IPS DF 19.7 (cell line): ENCODE measurements around the gene EPB41.

Source experiments
- DNase-seq: peaks from one replicate; pipeline ENCODE4 v3.0.0-alpha.2; 2013; ENCODE audit warnings: low read depth, low spot score

EPB41 gene

GRCh38 chr1:28890836-28891235, 23.5 kb upstream of the EPB41 start:
- no peak for DNase-seq

DNA sequence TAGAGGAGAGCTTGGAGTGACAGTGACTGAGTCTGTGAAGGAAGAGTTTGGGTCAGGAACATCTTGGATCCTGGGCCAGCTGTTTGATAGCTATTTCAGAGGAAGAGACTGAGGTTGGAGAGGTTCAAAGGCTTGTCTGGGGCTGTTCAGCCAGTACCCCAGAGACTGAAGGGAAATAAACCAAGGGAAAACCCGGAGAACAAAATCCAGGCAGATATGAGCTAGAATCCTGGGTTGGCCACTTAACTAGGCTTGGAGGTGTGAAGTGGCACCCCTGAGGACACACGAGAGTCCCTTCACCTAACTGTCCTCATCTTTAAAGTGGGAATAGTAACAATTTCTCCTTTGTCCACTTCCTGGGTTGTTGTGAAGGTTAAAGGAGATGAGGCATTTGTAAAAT, 23.1 kb upstream of the EPB41 start:
- no peak for DNase-seq

GRCh38 chr1:28893403-28894102, 20.8 kb upstream of the EPB41 start:
- DNase-seq = no peak

GRCh38 chr1:28894785-28895184, 19.6 kb upstream of the EPB41 start:
- no peak for DNase-seq

- DNase-seq = no peak
Measured at GRCh38 chr1:28895896-28896608, 18.3 kb upstream of the EPB41 start.

DNA sequence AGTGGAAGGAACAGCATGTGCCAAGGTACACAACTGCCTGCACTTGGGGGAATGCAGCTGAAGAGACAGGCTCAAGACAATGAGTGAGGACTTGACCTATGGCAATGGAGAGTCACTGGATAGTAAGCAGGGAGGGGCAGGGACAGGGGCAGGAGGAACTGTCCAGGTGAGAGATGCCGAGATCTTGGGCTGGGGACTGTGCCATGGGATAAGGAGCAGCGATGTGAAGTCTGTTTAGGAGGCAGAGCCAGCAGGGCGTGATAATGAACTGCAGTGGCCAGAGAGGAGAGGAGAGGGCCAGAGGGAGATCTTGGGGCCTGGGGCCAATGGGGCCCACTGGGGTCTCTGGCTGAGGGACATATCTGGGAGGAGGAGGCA, 17.8 kb upstream of the EPB41 start:
- no peak for DNase-seq

- DNase-seq = no peak
Measured at GRCh38 chr1:28897789-28898188, 16.6 kb upstream of the EPB41 start.

GRCh38 chr1:28898405-28898881, 15.9 kb upstream of the EPB41 start:
- DNase-seq = no peak

GRCh38 chr1:28899267-28899666, 15.1 kb upstream of the EPB41 start:
- no peak for DNase-seq

- no peak for DNase-seq
Measured at GRCh38 chr1:28900562-28900961, 13.8 kb upstream of the EPB41 start.

- no peak for DNase-seq
Measured at GRCh38 chr1:28902738-28903137, 11.6 kb upstream of the EPB41 start.

DNA sequence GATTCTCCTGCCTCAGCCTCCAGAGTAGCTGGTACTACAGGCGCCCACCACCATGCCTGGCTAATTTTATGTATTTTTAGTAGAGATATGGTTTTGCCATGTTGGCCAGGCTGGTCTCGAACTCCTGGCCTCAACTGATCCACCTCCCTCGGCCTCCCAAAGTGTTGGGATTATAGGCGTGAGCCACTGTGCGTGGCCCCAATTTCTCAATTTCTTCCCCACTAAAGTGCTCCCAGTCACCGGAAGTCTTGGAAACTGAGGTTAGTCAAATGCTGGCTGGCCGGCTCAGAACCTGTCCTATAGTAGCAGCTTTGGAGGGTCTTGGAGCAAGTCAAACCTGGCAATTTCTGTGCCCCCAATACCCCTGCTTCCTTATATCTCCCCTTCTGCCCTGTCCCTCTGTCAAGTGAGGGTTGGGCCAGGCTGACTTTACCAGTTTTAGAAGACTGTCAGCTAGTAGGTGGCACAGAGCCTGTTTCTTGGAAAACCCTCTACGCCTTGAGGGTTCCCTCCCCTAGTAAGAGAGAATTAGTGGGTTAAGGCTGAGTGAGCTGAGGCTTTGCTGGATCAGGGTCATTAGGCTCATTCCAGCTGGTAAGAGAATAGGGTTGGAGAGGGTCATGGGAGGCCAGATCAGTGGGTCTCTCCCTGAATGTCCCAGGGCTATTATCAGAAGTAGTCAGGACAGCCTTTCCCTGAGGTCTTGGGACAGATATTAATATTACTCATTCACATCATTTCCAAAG, 8.3 kb upstream of the EPB41 start:
- no peak for DNase-seq

GRCh38 chr1:28909198-28909597, 5.2 kb upstream of the EPB41 start:
- DNase-seq = no peak

- no peak for DNase-seq
Measured at GRCh38 chr1:28910379-28911115, 3.8 kb upstream of the EPB41 start.

DNA sequence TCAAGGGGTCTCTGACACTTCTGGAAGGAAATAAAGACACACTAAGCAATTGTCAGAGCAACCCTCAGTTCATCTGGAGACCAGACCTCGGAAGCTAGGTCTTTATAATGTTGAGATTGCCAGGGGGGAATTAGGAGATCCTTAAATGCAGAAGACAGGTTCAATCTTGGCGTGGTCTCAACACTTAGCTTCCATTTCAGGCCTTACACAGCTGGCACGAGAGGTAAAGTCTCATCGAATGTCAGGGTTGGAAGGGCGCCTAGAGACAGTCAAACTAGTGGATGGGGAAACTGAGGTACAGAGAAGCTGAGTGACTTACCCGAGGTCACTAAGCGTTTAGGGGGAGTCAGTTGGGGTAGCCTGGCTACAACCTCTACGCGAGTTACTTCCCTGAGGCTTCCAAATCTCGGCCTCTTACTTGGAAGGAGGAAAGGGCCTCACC, 562 bp upstream of the EPB41 start:
- no peak for DNase-seq

DNA sequence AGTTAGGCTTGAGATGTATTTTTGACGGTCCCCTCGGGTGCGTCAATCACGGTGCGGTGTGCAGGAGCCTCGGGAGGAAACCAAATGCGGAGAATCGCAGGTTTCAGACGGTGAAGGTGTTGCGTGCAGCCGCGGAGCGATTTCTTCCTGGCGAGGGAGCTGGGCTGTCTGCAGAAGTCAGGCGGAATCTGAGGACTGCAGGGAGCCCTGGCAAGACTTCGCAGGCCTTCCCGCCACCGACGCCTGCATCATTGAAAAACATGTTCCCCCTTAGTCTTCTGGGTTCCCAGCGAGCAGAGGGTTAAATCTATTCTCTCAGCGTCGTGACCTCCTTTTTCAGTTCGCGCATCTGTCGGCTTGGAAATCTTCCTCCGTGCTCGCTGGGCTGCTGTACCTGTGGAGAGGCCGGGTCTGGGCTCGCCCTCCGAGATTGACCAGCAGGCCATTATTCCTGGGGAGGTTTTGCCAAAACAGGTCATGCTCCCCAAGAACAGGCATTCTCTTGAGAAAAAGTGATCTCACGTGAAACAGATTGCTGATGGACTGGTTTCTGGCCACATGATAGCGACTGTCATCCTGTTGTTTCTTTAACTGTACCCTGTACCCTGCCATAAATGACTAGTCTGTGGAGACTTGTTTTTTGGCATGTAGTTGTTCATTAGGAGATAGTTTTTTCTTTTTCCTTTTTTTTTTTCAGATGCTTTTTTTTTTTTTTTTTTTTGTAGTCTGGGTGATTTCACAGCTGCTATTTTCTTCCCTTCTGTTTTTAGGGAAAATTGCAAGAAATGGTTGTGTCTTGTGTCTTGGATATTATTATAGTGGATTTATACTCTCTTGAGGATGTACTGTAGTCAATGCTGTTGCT, 894 bp downstream of the EPB41 start:
- peak; percentile 35 for DNase-seq

DNA sequence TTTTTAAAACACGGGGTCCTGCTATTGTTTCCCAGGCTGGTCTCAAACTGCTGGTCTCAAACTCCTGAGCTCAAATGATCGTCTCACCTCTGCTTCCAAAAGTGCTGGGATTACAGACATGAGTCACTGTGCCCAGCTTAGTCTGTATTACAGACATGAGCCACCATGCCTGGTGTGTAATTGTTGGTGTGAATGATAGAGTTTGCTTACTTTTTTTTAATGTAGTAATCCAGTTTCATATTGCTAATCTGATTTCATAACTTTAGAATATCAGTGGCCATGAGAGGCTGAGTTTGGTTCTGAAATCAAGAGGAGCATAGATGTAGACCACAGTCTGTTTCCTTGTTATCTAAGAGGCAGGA, 3.4 kb downstream of the EPB41 start:
- no peak for DNase-seq

GRCh38 chr1:28921286-28921869, 7.0 kb downstream of the EPB41 start:
- no peak for DNase-seq

GRCh38 chr1:28925350-28925891, 11.1 kb downstream of the EPB41 start:
- DNase-seq = no peak

DNA sequence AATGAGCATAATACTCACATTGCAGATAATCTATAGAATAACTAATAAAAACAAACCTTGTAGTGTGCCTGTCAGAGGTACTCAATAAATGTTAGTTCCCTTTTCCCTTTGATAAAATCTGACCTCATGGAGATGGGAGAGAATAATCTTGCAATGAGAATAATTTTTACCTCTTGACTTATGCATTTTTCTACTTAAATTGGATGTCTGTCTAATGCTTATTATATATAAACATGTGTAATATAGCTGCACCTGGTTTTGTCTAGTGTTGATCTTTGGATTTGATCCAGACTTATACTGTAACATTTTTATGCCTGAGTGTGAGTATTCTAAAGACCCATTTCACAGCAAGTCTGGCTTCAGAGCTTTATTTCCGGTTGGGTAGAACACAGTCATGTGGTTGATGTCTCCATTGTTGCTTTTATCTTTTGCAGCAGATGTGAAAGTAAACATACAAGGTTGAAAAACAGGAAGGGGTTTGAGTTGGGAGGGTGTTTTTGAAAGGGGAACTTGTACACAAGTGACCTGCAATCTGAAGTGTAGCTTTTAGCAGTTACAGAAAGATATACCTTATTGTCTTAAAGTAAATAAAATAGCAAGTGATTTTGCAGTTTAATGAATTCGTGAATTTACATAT, 12.4 kb downstream of the EPB41 start:
- no peak for DNase-seq
